NCI-H446 treated with DMSO at 0.1 percent for 48 hours (cell line): ENCODE results near the gene TNFRSF25.

Source experiments
- DNase-seq: peaks from one replicate; lab custom pipeline; 2025; lab: John Stamatoyannopoulos, UW

The TNFRSF25 gene

DNA sequence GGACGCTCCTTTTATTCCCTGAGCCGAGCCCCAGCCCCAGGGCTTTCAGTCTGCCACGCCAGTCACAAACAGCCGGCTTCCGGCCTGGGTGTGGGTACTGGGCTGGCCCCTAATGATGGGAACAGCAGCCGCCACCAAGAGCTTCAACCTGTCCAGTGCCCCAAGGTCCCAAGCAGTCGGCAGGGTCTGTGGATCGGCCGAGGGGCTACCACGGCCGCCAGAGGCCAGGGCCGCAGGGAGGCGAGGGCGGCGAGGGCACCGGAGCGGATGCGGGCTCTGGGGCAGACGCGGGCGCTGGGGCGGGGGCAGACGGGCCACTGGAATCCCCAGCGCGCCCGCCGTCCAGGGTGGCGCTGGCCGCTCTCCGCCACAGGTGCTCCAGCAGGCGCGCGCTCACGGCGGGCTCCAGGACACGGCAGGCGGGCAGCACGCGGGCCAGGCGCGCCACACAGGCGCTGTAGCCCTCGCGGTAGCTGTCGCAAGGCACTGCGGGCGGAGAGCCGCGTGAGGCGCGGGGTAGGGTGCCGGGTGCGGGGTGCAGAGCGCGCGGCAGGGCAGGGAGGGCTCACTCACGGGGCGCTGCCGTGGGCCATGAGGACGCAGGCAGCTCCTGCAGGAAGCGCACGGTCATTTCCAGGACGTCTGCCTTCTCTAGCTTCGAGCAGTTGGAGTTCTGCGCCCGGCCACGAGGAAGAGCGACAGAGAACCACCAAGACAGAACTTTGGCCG lies 47.1 kb downstream of the TNFRSF25 start:
- no peak for DNase-seq

DNA sequence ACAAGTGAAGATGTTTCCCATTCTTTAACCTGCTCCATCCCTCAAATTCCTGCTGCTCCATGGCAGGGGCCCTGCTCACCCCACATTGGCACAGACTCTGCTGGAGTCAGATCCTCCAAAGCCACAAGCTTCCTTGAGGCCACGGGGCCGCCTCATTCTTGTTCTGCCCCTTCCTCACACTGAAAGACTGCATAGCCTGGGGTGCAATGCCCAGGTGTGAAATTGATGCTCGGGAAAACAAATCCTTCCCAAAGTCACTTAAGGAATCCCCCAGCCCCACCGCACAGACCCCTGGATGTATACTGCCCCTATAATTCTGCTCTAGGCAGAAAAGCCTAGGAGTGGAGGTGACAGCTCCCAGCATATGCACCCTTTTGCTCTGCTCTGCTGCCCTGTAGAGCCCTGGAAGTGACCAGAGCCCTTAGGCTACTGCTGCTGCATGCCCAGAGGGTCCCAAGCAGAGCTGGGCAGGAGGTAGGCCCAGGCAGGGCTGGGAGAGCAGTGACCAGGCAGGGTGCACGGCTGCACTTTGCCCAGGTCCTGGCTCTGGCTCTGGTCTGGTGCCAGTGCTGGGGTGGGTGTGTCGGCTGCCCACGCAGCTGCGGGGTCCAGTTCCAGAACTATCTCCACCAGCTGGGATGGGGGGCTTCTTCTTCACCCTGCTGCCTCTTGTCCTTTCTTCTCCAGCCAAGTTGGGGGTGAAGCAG lies 47.9 kb downstream of the TNFRSF25 start:
- DNase-seq, result no peak

DNA sequence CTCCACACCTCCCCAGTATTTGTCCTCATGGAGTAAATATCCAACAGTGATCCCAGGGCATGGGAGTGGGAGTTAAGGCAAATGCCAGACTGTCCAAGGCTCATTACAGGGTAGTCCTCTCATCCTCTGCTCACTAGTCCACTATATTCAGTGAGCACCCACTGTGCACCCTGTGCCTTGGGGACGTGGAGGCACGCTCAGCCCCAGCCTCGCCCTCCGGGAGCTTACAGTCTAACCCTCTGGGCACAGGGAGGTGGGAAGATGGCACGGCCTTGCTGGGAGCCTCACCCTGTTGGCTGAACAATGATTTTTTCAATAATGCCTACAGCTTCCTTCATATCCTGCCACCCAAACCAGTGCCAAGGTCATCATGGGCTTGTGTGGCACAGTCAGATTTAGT lies 49.1 kb downstream of the TNFRSF25 start:
- no peak for DNase-seq

GRCh38 chr1:6416295-6416656 lies 49.7 kb downstream of the TNFRSF25 start:
- no peak for DNase-seq

DNA sequence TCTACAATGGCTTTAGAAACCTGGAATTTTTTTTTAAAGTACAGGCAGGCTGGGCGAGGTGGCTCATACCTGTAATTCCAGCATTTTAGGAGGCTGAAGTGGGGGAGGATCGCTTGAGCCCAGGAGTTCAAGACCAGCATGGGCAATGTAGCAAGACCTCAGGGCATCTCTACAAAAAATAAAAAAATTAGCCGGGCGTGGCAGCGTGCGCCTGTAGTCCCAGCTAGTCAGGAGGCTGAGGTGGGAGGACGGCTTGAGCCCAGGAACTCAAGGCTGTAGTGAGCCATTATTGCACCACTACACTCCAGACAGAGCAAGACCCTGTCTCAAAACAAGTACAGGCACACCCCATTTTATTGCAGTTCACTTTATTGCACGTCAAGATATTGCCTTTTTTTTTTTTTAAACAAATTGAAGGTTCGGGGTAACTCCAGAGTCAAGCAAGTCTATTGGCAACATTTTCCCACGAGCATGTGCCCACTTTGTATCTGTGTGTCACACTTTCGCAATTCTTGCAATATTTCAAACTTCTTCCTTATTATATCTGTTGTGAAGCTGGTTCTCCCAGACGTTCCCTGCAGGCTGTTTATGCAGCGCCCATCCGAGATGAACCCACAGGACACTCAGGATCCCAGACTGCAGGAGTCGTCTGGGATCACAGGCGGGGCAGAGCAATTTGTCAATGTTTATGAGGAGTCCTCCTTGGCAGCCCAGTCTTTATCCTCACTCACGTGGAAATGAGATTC lies 50.9 kb downstream of the TNFRSF25 start:
- no peak for DNase-seq

DNA sequence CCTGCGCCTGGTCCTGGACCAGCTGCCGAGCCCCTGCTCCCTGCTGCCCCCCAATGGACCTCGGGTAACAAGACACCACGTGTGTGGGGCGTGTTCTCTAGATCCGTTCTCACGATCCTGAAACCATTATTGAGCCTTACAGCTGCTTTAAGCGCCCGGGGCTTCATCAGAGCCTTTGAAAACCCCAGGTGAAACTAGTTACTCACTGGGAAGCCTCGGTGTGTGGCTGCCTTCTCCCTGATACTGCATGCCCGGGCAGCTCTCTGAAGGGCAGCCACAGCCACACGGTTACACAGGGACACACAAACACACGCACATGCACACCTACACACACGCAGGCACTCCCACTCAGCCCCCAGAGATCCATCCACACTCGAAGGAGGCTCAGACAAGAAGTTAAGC lies 51.5 kb downstream of the TNFRSF25 start:
- DNase-seq, result no peak

- no peak for DNase-seq
These were observed 53.1 kb downstream of the TNFRSF25 start for GRCh38 chr1:6412896-6413295.
